Psoas muscle (tissue), 8 donors: ENCODE results near the gene MARCHF5. TPM values are rescaled to one million over a fixed set of nuclear protein-coding genes. Genes with fewer than 3 reads are reported as not detected.

Experiments used
- ATAC-seq, 4 donors: fragments of 200-7000 bp; cut with Tn5 transposase; one replicate each; pipeline ENCODE4 v1.9.1; 2020; ENCODE audit warnings: moderate library complexity in 3 of 4, mild to moderate bottlenecking in 2 of 4
- DNase-seq, 2 donors: peaks; one replicate each; pipeline ENCODE4 v3.0.0-alpha.2; 2020
- H3K27ac ChIP-seq: fragments of 200-600 bp; one replicate; pipeline ENCODE4 v1.8.0; 2022
- H3K27me3 ChIP-seq, 3 donors: fragments of 200-600 bp in 1 of 3; one replicate each; pipeline versions ENCODE4 v1.6.1 to v1.8.0; 2013 to 2022; ENCODE audit warnings: low read length in 2 of 3, mild to moderate bottlenecking in 2 of 3, moderate library complexity in 1 of 3; ENCODE audit not compliant: insufficient read depth in 3 of 3
- H3K36me3 ChIP-seq, 2 donors: fragments of 200-600 bp in 1 of 2; one replicate each; pipeline versions ENCODE4 v1.6.1 to v1.8.0; 2013 to 2022; ENCODE audit warnings: low read depth in 1 of 2, mild to moderate bottlenecking in 1 of 2, moderate library complexity in 1 of 2; ENCODE audit not compliant: insufficient read depth in 1 of 2
- H3K4me1 ChIP-seq: fragments of 200-600 bp; one replicate; pipeline ENCODE4 v1.8.0; 2022
- H3K4me3 ChIP-seq: fragments of 200-600 bp; one replicate; pipeline ENCODE4 v1.8.0; 2022; ENCODE audit warnings: mild to moderate bottlenecking
- H3K9me3 ChIP-seq: fragments of 200-600 bp; one replicate; pipeline ENCODE4 v1.8.0; 2022
- CTCF ChIP-seq: fragments of 200-600 bp; IDR thresholded peaks from one replicate; pipeline ENCODE4 v1.8.0; 2022; ENCODE audit warnings: antibody characterized with exemption
- WGBS, 3 donors: extraction: QIAGEN DNeasy Blood & Tissue Kit; methylation state at CpG; one replicate each; pipeline versions ENCODE4 v1.1.6 to v1.1.7; 2013; 5-methylcytosine and 5-hydroxymethylcytosine counted together
- intact Hi-C, 2 donors: fragments of 100-400 bp; cut with DNase I; formaldehyde crosslinking; loops; one replicate each; pipeline versions ENCODE4 v1.11.0 to v1.14.2; 2022
- polyA plus RNA-seq, 3 donors: library from polyadenylated mRNA; stranded (reverse); fragments of 200-250 nt; gene quantifications; one replicate each; pipeline ENCODE4 v1.2.3, GENCODE V29; 2013
- total RNA-seq, 4 donors: library from RNA; stranded (reverse); fragmentation: NEBNext Ultra II Directional in 2 of 4; extraction: Animal tissue kit (Norgen Biotek cat#: 25700) in 2 of 4; gene quantifications; one replicate each; pipeline versions ENCODE4 v1.2.1 to v1.2.4, GENCODE V29; 2021 to 2023
- donor health status: healthy with polysubstance abuse.
- donor health status: DM: no; HTN: no; CAD: no; lungs with moderate emphysema.
- donor health status: Bipolar disorder and iron deficiency.
- donor health status: healthy.
- donor health status: DM: yes; HTN: yes; CAD: no.
- donor health status: DM: no; HTN: no; CAD: no.
- donor health status: DM: no; HTN: no; CAD: no.
- donor health status: DM: yes; HTN: yes; CAD: no.

The MARCHF5 gene
- total and polyA plus RNA-seq, 7 donors, result 28.3 to 64.9 (median 31.7) TPM

- Histone ChIP-seq H3K4me3 (peak overlapping the region; percentile 58), H3K27me3 (no peaks in the 10 kb centered on the region), H3K4me1 (peaks cover 4% of the 10 kb centered on the region), H3K9me3 (no peaks in the 10 kb centered on the region), H3K36me3 (no peaks in the 10 kb centered on the region), H3K27ac (peak overlapping the region; percentile 50)
- 22 to 26% (median 24%) methylated on average over 4 of the region's 4 CpGs for WGBS, 3 donors
- DNase-seq (no peak), ATAC-seq (peak; percentile 53 to 86 (median 68))
- no peak for TF ChIP-seq CTCF
- intact Hi-C loops, result no loop called here
These were observed 11.8 kb upstream of the MARCHF5 start for GRCh38 chr10:92278996-92279696.

- Histone ChIP-seq H3K9me3 (no peaks in the 10 kb centered on the region), H3K4me1 (no peaks in the 10 kb centered on the region), H3K27me3 (no peaks in the 10 kb centered on the region), H3K36me3 (no peaks in the 10 kb centered on the region), H3K27ac (no peak overlapping the region), H3K4me3 (no peak overlapping the region)
- WGBS, 3 donors, result 75 to 87% (median 79%) methylated on average over 10 of the region's 10 CpGs
- ATAC-seq (no peak), DNase-seq (no peak)
- intact Hi-C loops, result no loop called here
- TF ChIP-seq CTCF, result no peak
These were observed 6.8 kb upstream of the MARCHF5 start for GRCh38 chr10:92284112-92284704.

GRCh38 chr10:92290076-92290836 is 711 bp upstream of the MARCHF5 start:
- H3K36me3 ChIP-seq, result peaks cover 0 to 15% of the 10 kb centered on the region in 2 donors
- H3K27ac ChIP-seq, result peak overlapping the region; percentile 95
- TF ChIP-seq CTCF, result no peak
- peak overlapping the region; percentile 90 for H3K4me3 ChIP-seq
- 0 to 1% (median 1%) methylated on average over 33 of the region's 33 CpGs for WGBS, 3 donors
- no peaks in the 10 kb centered on the region for H3K9me3 ChIP-seq
- intact Hi-C loops, result loop anchor here (2.0 to 5.0 kb wide), 5 partner anchors 37 to 203 kb away; no protein-coding TSS in a partner anchor
- ATAC-seq (peak; percentile 11 to 59 (median 40)), DNase-seq (peak; percentile 29 to 59)
- H3K4me1 ChIP-seq, result peaks cover 5% of the 10 kb centered on the region
- no peaks in the 10 kb centered on the region for H3K27me3 ChIP-seq

GRCh38 chr10:92291616-92291865 is 574 bp downstream of the MARCHF5 start:
- Histone ChIP-seq H3K4me3 (peak overlapping the region; percentile 90), H3K4me1 (peaks cover 5% of the 10 kb centered on the region), H3K9me3 (no peaks in the 10 kb centered on the region), H3K36me3 (peaks cover 0 to 20% of the 10 kb centered on the region in 2 donors), H3K27me3 (no peaks in the 10 kb centered on the region), H3K27ac (peak overlapping the region; percentile 95)
- ATAC-seq, result peak in 2 of 4 donors; percentile 1 to 9
- intact Hi-C loops, result loop anchor here (2.0 to 5.0 kb wide), 5 partner anchors 36 to 204 kb away; no protein-coding TSS in a partner anchor
- DNase-seq, result no peak
- WGBS, 3 donors, result 0 to 1% (median 0%) methylated on average over 10 of the region's 10 CpGs
- TF ChIP-seq CTCF, result no peak
